SK-N-SH (cell line): ENCODE data around the gene CUBN. TPM values are rescaled to one million over a fixed set of nuclear protein-coding genes. Genes with fewer than 3 reads are reported as not detected.

Source experiments
- CTCF ChIA-PET: fragments of 300-600, 350-600 bp; formaldehyde crosslinking; extraction: SDS; loops from one replicate; lab custom pipeline; 2021; lab: Yijun Ruan, JAX
- POLR2A ChIA-PET: fragments of 350-600 bp; sonication (Branson Sonifier 250); formaldehyde crosslinking; extraction: SDS; loops from one replicate; lab custom pipeline; 2020; ENCODE audit warnings: antibody characterized with exemption, inconsistent platforms; lab: Yijun Ruan, JAX
- DNase-seq: peaks from one replicate; pipeline ENCODE4 v3.0.0; 2012
- H2AFZ ChIP-seq: fragments of 200-600 bp; sonication (generic); 2 replicates; pipeline ENCODE4 v1.8.1; 2016; ENCODE audit warnings: antibody characterized with exemption, mild to moderate bottlenecking, low read depth
- H3F3A ChIP-seq: fragments of 200-600 bp; sonication (generic); replicated peaks from 2 replicates; pipeline ENCODE3; 2016; ENCODE audit warnings: antibody characterized with exemption, mild to moderate bottlenecking; ENCODE audit not compliant: insufficient read depth
- H3K27ac ChIP-seq, 2 experiments: fragments of 200-500 bp in 1 of 2; fragments of 200-600 bp in 1 of 2; sonication (Bioruptor generic) in 1 of 2; sonication (generic), shearing (Covaris generic) in 1 of 2; 2 replicates each; pipeline versions ENCODE4 v1.5.1 to v1.6.1; 2014 to 2016; ENCODE audit warnings: low read depth in 2 of 2, inconsistent platforms in 1 of 2, low read length in 1 of 2, mild to moderate bottlenecking in 1 of 2, mixed read lengths in 1 of 2
- H3K27me3 ChIP-seq: fragments of 200-600 bp; sonication (generic), shearing (Covaris generic); 2 replicates; pipeline ENCODE4 v1.6.1; 2016; ENCODE audit warnings: mixed run types; ENCODE audit not compliant: insufficient read depth
- H3K36me3 ChIP-seq, 2 experiments: fragments of 200-500 bp in 1 of 2; fragments of 200-600 bp in 1 of 2; sonication (Bioruptor generic) in 1 of 2; sonication (generic) in 1 of 2; replicated peaks in 1 of 2; 2 replicates each; pipeline versions ENCODE3 to v1.5.1; 2014 to 2016; ENCODE audit warnings: low read length in 1 of 2, mild to moderate bottlenecking in 1 of 2; ENCODE audit not compliant: insufficient read depth in 2 of 2, control insufficient read depth in 1 of 2
- H3K4me1 ChIP-seq, 2 experiments: fragments of 200-500 bp in 1 of 2; fragments of 200-600 bp in 1 of 2; sonication (Bioruptor generic) in 1 of 2; sonication (generic), shearing (Covaris generic) in 1 of 2; 2 replicates each; pipeline versions ENCODE4 v1.5.1 to v1.6.1; 2014 to 2016; ENCODE audit warnings: low read depth in 1 of 2, low read length in 1 of 2, mixed run types in 1 of 2; ENCODE audit not compliant: insufficient read depth in 2 of 2, control insufficient read depth in 1 of 2
- H3K4me2 ChIP-seq: fragments of 200-600 bp; sonication (generic), shearing (Covaris generic); 2 replicates; pipeline ENCODE4 v1.6.1; 2017; ENCODE audit warnings: mixed run types
- H3K4me3 ChIP-seq, 2 experiments: fragments of 200-500 bp in 1 of 2; fragments of 200-600 bp in 1 of 2; sonication (Bioruptor generic) in 1 of 2; sonication (generic), shearing (Covaris generic) in 1 of 2; 2 replicates each; pipeline versions ENCODE4 v1.5.1 to v1.8.1; 2014 to 2016; ENCODE audit warnings: low read depth in 2 of 2, inconsistent platforms in 1 of 2, low read length in 1 of 2, mild to moderate bottlenecking in 1 of 2, mixed read lengths in 1 of 2, moderate library complexity in 1 of 2
- H3K79me2 ChIP-seq: fragments of 200-600 bp; sonication (generic); 2 replicates; pipeline ENCODE4 v1.8.1; 2017; ENCODE audit warnings: mild to moderate bottlenecking; ENCODE audit not compliant: insufficient read depth
- H3K9ac ChIP-seq: fragments of 200-600 bp; sonication (generic); 2 replicates; pipeline ENCODE4 v1.6.1; 2017; ENCODE audit warnings: mixed run types
- H3K9me2 ChIP-seq: fragments of 200-600 bp; sonication (generic); 2 replicates; pipeline ENCODE4 v1.6.1; 2017; ENCODE audit warnings: mixed run types
- H3K9me3 ChIP-seq: fragments of 200-600 bp; sonication (generic); 2 replicates; pipeline ENCODE4 v1.6.1; 2017; ENCODE audit warnings: mixed run types, mild to moderate bottlenecking, moderate library complexity
- H4K20me1 ChIP-seq: fragments of 200-600 bp; sonication (generic); 2 replicates; pipeline ENCODE4 v1.6.1; 2017; ENCODE audit warnings: mild to moderate bottlenecking, mixed run types; ENCODE audit not compliant: insufficient read depth
- CHD2 ChIP-seq: fragments of 150-350 bp; IDR thresholded peaks from 2 replicates; pipeline ENCODE4 v1.6.1; 2018; ENCODE audit warnings: low read length; ENCODE audit not compliant: partially characterized antibody
- CTCF ChIP-seq: fragments of 200-600 bp; sonication (generic); IDR thresholded peaks from 2 replicates; pipeline ENCODE4 v1.6.1; 2017; ENCODE audit warnings: antibody characterized with exemption, mild to moderate bottlenecking, moderate library complexity
- FOXJ3 ChIP-seq: sonication (generic); formaldehyde crosslinking; IDR thresholded peaks from 2 replicates; pipeline ENCODE4 v1.5.1; 2020; ENCODE audit warnings: mild to moderate bottlenecking, missing genetic modification reagents
- FOXM1 ChIP-seq: IDR thresholded peaks from 2 replicates; pipeline ENCODE4 v1.4.0; 2012; ENCODE audit warnings: low read depth, mild to moderate bottlenecking
- MEF2A ChIP-seq: IDR thresholded peaks from 2 replicates; pipeline ENCODE4 v1.4.0; 2012; ENCODE audit warnings: low read depth, borderline replicate concordance
- MXI1 ChIP-seq: IDR thresholded peaks from 2 replicates; pipeline ENCODE4 v1.6.1; 2012; ENCODE audit warnings: mild to moderate bottlenecking, low read depth, low read length, improper control_type of control experiment
- NFIC ChIP-seq: IDR thresholded peaks from 2 replicates; pipeline ENCODE4 v1.4.0; 2012; ENCODE audit warnings: borderline replicate concordance
- NRF1 ChIP-seq: IDR thresholded peaks from 2 replicates; pipeline ENCODE4 v1.6.1; 2012; ENCODE audit warnings: low read depth, mild to moderate bottlenecking, low read length
- PBX3 ChIP-seq: IDR thresholded peaks from 2 replicates; pipeline ENCODE4; 2012
- RAD21 ChIP-seq: IDR thresholded peaks from 2 replicates; pipeline ENCODE4 v1.6.1; 2012; ENCODE audit warnings: mild to moderate bottlenecking, low read length
- RCOR1 ChIP-seq: fragments of 150-350 bp; IDR thresholded peaks from 2 replicates; pipeline ENCODE4 v1.6.1; 2017; ENCODE audit warnings: antibody characterized with exemption, low read length
- RFX5 ChIP-seq: IDR thresholded peaks from 2 replicates; pipeline ENCODE4 v1.6.1; 2012; ENCODE audit warnings: mild to moderate bottlenecking, improper control_type of control experiment, low read length
- RXRA ChIP-seq: IDR thresholded peaks from 2 replicates; pipeline ENCODE4 v1.4.0; 2012; ENCODE audit warnings: low read depth, mild to moderate bottlenecking, borderline replicate concordance
- SIN3A ChIP-seq: IDR thresholded peaks from 2 replicates; pipeline ENCODE4 v1.6.1; 2012; ENCODE audit warnings: low read depth, mild to moderate bottlenecking, low read length, moderate library complexity, borderline replicate concordance
- SMC3 ChIP-seq: IDR thresholded peaks from 2 replicates; pipeline ENCODE4 v1.6.1; 2012; ENCODE audit warnings: low read depth, low read length, improper control_type of control experiment
- TAF1 ChIP-seq: IDR thresholded peaks from 2 replicates; pipeline ENCODE4 v1.6.1; 2012; ENCODE audit warnings: low read depth, mild to moderate bottlenecking, low read length, moderate library complexity, borderline replicate concordance
- TEAD4 ChIP-seq: IDR thresholded peaks from 2 replicates; pipeline ENCODE4 v1.4.0; 2012; ENCODE audit warnings: mild to moderate bottlenecking, borderline replicate concordance; ENCODE audit not compliant: insufficient read depth
- USF1 ChIP-seq: IDR thresholded peaks from 2 replicates; pipeline ENCODE4 v1.4.0; 2012; ENCODE audit warnings: low read depth, borderline replicate concordance
- USF2 ChIP-seq: fragments of 150-350 bp; IDR thresholded peaks from 2 replicates; pipeline ENCODE4 v1.6.1; 2017; ENCODE audit warnings: antibody characterized with exemption, low read length, low read depth, borderline replicate concordance
- YY1 ChIP-seq: IDR thresholded peaks from 2 replicates; pipeline ENCODE4 v1.4.0; 2012; ENCODE audit warnings: low read depth, mild to moderate bottlenecking
- WGBS: methylation state at CpG from one replicate; pipeline ENCODE4 v1.1.6; 2017; ENCODE audit warnings: low lambda C conversion rate; 5-methylcytosine and 5-hydroxymethylcytosine counted together
- polyA plus RNA-seq, 3 experiments: library from polyadenylated mRNA; depleted of rRNA; stranded (reverse); fragments of >200 nt; gene quantifications; 2 replicates each; pipeline ENCODE4 v1.2.3, GENCODE V29; 2012

Gene CUBN
- polyA plus RNA-seq, 1 of the 3 experiments (the other 2 are of a cell fraction) = 2.4 TPM

DNA sequence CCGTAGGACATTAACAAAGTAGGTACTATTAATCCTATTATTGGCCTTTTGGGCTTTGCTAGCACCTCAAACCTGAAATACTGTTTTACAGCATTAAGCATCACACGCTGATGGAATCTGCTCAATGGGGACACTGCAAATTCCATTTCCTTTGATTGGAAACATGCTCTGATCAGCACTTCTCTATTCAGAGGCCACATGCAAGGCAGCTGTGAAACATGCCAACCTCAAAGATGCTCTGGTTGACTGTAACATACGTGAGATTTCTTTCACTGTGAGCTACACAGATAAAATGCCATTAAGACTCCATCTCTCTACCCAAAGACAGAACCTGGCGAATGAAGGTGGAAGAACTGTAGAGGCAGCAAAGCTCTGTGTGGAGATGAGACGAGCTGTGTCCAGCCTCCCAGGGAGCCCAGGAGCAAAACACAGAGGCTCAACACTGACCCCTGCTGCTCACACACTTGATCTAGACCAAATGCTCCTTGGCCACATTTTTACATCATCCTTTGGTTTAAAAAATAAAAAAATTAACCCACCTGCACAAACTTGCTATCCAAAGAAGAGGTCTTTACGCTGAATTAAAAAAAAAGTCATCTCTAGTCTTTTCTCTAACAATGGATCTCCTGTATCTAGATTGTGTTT is 320.4 kb downstream of the CUBN start:
- TF ChIP-seq NFIC (no peak), SMC3 (peak; percentile 36), RAD21 (peak; percentile 55), USF1 (no peak), CTCF (peak; percentile 64)
- Histone ChIP-seq H3K27me3 (no peaks in the 10 kb centered on the region), H3K4me2 (no peak overlapping the region), H4K20me1 (no peaks in the 10 kb centered on the region), H3K4me1 (no peaks in the 10 kb centered on the region), H3K27ac (no peak overlapping the region), H3K9me3 (no peaks in the 10 kb centered on the region), H3K9me2 (no peaks in the 10 kb centered on the region), H3K9ac (no peak overlapping the region), H3K4me3 (no peak overlapping the region; a peak in 1 of 4 replicates), H3K79me2 (peaks cover 94% of the 10 kb centered on the region), H3F3A (peaks cover 3% of the 10 kb centered on the region), H2AFZ (no peak overlapping the region), H3K36me3 (no peaks in the 10 kb centered on the region)
- ChIA-PET CTCF (no interaction called here), POLR2A (no interaction called here)
- WGBS = 87% methylated on average over 6 of the region's 6 CpGs
- DNase-seq = peak; percentile 54

GRCh38 chr10:16804123-16804522 is 325.5 kb downstream of the CUBN start:
- DNase-seq = no peak
- Histone ChIP-seq H3K4me3 (no peak overlapping the region), H3K4me1 (no peaks in the 10 kb centered on the region), H3K79me2 (peaks cover 92% of the 10 kb centered on the region; the same call in 1 of the 2 replicates), H3F3A (peaks cover 9% of the 10 kb centered on the region), H2AFZ (no peak overlapping the region), H3K9me2 (no peaks in the 10 kb centered on the region), H3K36me3 (peaks cover 0 to 13% of the 10 kb centered on the region in 2 experiments), H4K20me1 (no peaks in the 10 kb centered on the region), H3K9me3 (no peaks in the 10 kb centered on the region), H3K9ac (no peak overlapping the region), H3K27ac (no peak overlapping the region), H3K27me3 (no peaks in the 10 kb centered on the region), H3K4me2 (no peak overlapping the region)
- 93% methylated on average over 4 of the region's 4 CpGs for WGBS
- POLR2A ChIA-PET = no interaction called here
- CTCF ChIA-PET = interaction anchor here (1.4 kb wide), 1 partner anchor 26 kb away, joined by 3 read pairs; no protein-coding TSS in a partner anchor
- TF ChIP-seq TEAD4 (no peak), CHD2 (no peak), MEF2A (no peak), RCOR1 (no peak), SIN3A (no peak), MXI1 (no peak), TAF1 (no peak), RXRA (no peak), FOXM1 (no peak), NRF1 (no peak), USF1 (no peak), YY1 (no peak), PBX3 (no peak), FOXJ3 (CRISPR knock-in tag) (no peak), USF2 (no peak), RFX5 (no peak), RAD21 (no peak), SMC3 (no peak)
